Measurements from ENCODE around the gene C1QTNF8.
A peak's percentile ranks its signal among the peaks of the same experiment; 100 is the strongest.

C1QTNF8 gene

DNA sequence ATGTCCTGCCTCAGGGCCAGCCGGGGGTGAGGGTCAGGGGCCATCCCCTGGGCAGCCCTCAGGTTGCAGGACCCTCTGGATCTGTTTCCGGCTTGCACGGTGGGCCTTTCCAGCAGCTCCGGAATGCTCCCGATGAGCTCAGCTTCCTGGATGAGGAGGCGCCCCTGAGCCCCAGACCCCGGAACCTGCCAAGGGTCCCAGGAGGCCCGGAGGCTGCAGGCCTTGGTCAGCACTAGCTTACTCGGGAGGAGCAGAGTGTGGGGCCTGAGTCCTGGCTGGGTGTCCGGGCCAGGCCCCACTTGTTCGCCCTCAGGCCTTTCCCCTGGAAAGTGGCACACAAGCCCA is 7.6 kb upstream of the C1QTNF8 start:
- no peak overlapping the region for H3K27ac ChIP-seq (replicated peaks)
- no peak overlapping the region for H3K4me3 ChIP-seq (replicated peaks; ENCODE audit: insufficient read depth, low read length)
- peaks cover 35% of the 10 kb centered on the region for H3K27me3 ChIP-seq (ENCODE audit: insufficient read depth, poor library complexity, severe bottlenecking)
- TF ChIP-seq, protein P1, sequence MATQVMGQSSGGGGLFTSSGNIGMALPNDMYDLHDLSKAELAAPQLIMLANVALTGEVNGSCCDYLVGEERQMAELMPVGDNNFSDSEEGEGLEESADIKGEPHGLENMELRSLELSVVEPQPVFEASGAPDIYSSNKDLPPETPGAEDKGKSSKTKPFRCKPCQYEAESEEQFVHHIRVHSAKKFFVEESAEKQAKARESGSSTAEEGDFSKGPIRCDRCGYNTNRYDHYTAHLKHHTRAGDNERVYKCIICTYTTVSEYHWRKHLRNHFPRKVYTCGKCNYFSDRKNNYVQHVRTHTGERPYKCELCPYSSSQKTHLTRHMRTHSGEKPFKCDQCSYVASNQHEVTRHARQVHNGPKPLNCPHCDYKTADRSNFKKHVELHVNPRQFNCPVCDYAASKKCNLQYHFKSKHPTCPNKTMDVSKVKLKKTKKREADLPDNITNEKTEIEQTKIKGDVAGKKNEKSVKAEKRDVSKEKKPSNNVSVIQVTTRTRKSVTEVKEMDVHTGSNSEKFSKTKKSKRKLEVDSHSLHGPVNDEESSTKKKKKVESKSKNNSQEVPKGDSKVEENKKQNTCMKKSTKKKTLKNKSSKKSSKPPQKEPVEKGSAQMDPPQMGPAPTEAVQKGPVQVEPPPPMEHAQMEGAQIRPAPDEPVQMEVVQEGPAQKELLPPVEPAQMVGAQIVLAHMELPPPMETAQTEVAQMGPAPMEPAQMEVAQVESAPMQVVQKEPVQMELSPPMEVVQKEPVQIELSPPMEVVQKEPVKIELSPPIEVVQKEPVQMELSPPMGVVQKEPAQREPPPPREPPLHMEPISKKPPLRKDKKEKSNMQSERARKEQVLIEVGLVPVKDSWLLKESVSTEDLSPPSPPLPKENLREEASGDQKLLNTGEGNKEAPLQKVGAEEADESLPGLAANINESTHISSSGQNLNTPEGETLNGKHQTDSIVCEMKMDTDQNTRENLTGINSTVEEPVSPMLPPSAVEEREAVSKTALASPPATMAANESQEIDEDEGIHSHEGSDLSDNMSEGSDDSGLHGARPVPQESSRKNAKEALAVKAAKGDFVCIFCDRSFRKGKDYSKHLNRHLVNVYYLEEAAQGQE (IDR thresholded peaks at IDR 0.05; ENCODE audit: insufficient replicate concordance, low read depth) = no peak
- TF ChIP-seq, protein P2, sequence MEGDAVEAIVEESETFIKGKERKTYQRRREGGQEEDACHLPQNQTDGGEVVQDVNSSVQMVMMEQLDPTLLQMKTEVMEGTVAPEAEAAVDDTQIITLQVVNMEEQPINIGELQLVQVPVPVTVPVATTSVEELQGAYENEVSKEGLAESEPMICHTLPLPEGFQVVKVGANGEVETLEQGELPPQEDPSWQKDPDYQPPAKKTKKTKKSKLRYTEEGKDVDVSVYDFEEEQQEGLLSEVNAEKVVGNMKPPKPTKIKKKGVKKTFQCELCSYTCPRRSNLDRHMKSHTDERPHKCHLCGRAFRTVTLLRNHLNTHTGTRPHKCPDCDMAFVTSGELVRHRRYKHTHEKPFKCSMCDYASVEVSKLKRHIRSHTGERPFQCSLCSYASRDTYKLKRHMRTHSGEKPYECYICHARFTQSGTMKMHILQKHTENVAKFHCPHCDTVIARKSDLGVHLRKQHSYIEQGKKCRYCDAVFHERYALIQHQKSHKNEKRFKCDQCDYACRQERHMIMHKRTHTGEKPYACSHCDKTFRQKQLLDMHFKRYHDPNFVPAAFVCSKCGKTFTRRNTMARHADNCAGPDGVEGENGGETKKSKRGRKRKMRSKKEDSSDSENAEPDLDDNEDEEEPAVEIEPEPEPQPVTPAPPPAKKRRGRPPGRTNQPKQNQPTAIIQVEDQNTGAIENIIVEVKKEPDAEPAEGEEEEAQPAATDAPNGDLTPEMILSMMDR (IDR thresholded peaks at IDR 0.05; ENCODE audit: insufficient read depth, low read length) = no peak
- no peak for TF ChIP-seq POLR2AphosphoS5 (IDR thresholded peaks at IDR 0.05; ENCODE audit: low read depth)
- no peak for TF ChIP-seq SPI1 (IDR thresholded peaks at IDR 0.05; ENCODE audit: borderline replicate concordance, low read depth)
- no peak for TF ChIP-seq GABPA (IDR thresholded peaks at IDR 0.05; ENCODE audit: low read depth)
- DNase-seq (ENCODE audit: low read depth in 1 of 2, low spot score in 1 of 2) = no peak

DNA sequence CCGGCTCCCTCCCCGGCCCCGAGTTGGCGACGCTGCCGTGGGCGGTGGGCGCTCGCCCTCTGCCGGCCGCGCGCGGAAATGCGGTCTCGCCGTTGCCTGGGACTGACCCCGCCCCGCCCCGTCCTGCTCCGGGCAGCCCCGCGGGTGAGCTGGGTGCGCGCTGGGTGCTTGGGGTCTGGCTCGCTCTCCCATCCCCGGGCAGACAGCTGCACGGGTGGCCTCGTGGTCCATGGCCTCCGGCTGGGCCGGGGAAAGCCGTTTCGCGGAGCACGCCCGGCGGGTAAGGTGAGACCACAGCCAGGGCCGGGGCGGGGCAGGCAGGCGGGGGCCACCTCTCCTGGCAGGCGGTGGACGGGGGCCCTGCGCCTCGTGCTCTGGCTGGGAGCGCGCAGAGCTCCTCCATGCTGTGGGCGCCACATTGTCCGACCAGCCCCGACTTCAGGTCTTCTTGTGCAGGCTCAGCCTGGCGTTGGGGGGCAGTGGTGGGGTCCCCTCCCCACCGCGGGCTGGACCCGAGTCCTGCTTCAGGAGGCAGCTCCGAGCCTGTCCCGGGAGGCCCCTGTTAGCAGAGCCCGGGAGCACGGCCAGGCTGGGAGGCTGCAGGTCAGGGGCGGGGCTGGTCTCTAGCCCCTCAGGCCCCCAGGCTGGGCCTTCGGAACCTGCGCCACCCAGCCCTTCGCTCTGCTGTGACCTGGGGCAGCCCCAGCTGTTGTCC is 7.0 kb upstream of the C1QTNF8 start:
- peaks cover 35% of the 10 kb centered on the region for H3K27me3 ChIP-seq (ENCODE audit: insufficient read depth, poor library complexity, severe bottlenecking)
- TF ChIP-seq, protein P2 (IDR thresholded peaks at IDR 0.05; ENCODE audit: insufficient read depth, low read length) = peak; percentile 7
- no peak for TF ChIP-seq GABPA (IDR thresholded peaks at IDR 0.05; ENCODE audit: low read depth)
- no peak overlapping the region for H3K4me3 ChIP-seq (replicated peaks; ENCODE audit: insufficient read depth, low read length)

DNA sequence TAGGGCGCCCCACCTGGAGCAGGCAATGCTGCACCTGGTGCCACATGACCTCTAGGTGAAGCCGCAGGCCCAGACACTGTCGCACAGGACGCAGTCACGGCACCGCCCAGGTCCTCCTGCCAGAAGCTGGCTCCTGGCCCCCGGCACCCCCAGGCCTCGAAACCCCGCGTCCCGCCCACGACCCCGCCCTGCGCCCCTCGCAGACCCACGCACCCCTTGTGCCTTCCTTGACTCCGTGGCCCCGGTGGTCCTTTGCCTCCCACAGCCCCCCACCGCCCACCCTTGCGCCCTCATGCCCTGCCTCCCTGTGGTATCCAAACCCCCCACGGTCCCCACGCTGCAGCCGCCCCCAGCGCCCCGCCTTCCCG is 6.3 kb upstream of the C1QTNF8 start:
- Histone ChIP-seq H3K27me3 (ENCODE audit: insufficient read depth, poor library complexity, severe bottlenecking) (peaks cover 39% of the 10 kb centered on the region), H3K27ac (replicated peaks) (no peak overlapping the region), H3K4me3 (replicated peaks; ENCODE audit: insufficient read depth, low read length) (no peak overlapping the region)
- DNase-seq (ENCODE audit: low read depth in 1 of 2, low spot score in 1 of 2) = no peak
- TF ChIP-seq SPI1 (IDR thresholded peaks at IDR 0.05; ENCODE audit: borderline replicate concordance, low read depth) (no peak), GABPA (IDR thresholded peaks at IDR 0.05; ENCODE audit: low read depth) (no peak), POLR2AphosphoS5 (IDR thresholded peaks at IDR 0.05; ENCODE audit: low read depth) (no peak)
- TF ChIP-seq, protein P2 (IDR thresholded peaks at IDR 0.05; ENCODE audit: insufficient read depth, low read length) = no peak
- TF ChIP-seq, protein P1 (IDR thresholded peaks at IDR 0.05; ENCODE audit: insufficient replicate concordance, low read depth) = no peak

More for the DNA sequence above, 7.0 kb upstream of the C1QTNF8 start:
- DNase-seq (ENCODE audit: low read depth in 1 of 2, low spot score in 1 of 2) = peak in 1 of 2 experiments; percentile 37
- no peak overlapping the region for H3K27ac ChIP-seq (replicated peaks)
